BLaER1 (cell line): ENCODE data around the gene CIART.
"Not testable (repeated sequence)": the region's sequence is repeated elsewhere in the genome, so short reads cannot be mapped to it uniquely, and the experiment has no call there.

Experiments
- H3K27ac ChIP-seq: shearing (Covaris generic); formaldehyde crosslinking; 2 replicates; pipeline ENCODE4 v1.8.1; 2022
- H3K27me3 ChIP-seq: shearing (Covaris generic); formaldehyde crosslinking; 2 replicates; pipeline ENCODE4 v1.8.1; 2022
- H3K36me3 ChIP-seq: shearing (Covaris generic); formaldehyde crosslinking; 2 replicates; pipeline ENCODE4 v1.8.1; 2022
- H3K4me1 ChIP-seq: shearing (Covaris generic); formaldehyde crosslinking; 2 replicates; pipeline ENCODE4 v1.8.1; 2022
- H3K4me2 ChIP-seq: shearing (Covaris generic); formaldehyde crosslinking; 2 replicates; pipeline ENCODE4 v1.8.1; 2022
- H3K4me3 ChIP-seq: shearing (Covaris generic); formaldehyde crosslinking; 2 replicates; pipeline ENCODE4 v1.8.1; 2022
- H3K9ac ChIP-seq: shearing (Covaris generic); formaldehyde crosslinking; 2 replicates; pipeline ENCODE4 v1.8.1; 2022
- H3K9me3 ChIP-seq: shearing (Covaris generic); formaldehyde crosslinking; 2 replicates; pipeline ENCODE4 v1.8.1; 2022
- H4K20me1 ChIP-seq: shearing (Covaris generic); formaldehyde crosslinking; 2 replicates; pipeline ENCODE4 v1.8.1; 2022
- Cebpa-rat ChIP-seq: shearing (Covaris generic); IDR thresholded peaks from 2 replicates; pipeline ENCODE4 v1.8.1; 2022

Gene CIART

DNA sequence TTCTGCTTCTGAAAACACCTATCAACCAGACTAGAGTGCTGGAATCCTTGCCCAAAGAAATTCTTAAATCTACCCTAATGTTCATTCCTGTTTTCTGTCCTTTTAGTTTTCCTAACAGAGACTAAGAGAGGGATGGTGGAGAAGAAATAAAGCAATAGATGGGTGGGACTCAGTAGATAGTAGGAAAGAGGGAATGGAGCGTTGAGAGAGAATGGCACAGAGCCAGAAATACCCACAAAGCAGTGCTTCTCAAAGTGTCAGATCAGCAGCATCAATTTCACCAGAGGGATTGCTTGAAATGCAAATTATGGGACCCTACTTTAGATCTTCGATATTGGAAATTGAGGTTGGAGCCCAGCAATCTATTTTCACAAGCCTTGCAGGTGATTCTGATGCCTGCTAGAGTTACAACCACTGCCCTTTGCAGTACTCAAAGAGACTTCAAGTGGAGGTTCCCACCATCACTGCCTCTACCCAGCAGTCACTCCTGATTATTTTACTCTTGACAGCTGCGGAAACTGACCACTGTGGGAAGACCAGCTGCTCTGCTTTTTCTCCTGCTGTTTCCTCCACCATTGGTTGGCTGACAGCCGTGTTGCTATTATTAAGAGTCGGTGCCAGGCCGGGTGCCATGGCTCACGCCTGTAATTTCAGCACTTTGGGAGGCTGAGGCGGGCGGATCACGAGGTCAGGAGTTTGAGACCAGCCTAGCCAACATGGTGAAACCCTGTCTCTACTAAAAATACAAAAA is 27.6 kb downstream of the CIART start:
- no peaks in the 10 kb centered on the region for H3K9me3 ChIP-seq
- H3K4me2 ChIP-seq: no peak overlapping the region
- H3K9ac ChIP-seq: no peak overlapping the region
- H3K4me3 ChIP-seq: no peak overlapping the region
- peaks cover 59% of the 10 kb centered on the region for H3K36me3 ChIP-seq
- 0 out of 2 replicates have a peak, but pooled peaks cover 10% of the 10 kb centered on the region for H4K20me1 ChIP-seq
- no peak for TF ChIP-seq Cebpa-rat
- H3K27me3 ChIP-seq: no peaks in the 10 kb centered on the region
- H3K27ac ChIP-seq: no peak overlapping the region
- no peaks in the 10 kb centered on the region for H3K4me1 ChIP-seq

DNA sequence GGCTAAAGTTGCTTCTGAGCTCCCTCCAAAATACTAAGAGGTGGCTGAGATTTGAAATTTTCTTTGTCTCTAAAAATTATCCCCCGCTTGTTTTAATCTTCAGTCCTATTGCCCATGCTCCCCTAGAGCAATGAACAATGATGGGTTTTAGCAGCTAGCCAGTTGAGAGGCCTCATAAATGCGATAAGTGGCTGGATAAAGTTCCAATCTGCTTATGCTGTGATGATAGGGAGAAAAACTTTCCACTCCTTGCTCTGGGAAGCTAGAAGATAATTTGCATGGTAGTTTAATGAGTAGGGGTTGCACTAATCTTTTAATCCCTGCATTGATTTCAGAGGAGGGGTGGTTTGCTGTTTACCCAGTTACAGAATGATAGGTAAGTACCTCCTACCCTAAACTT is 29.4 kb downstream of the CIART start:
- TF ChIP-seq Cebpa-rat: no peak
- Histone ChIP-seq H3K36me3 (peaks cover 41% of the 10 kb centered on the region), H3K9ac (no peak overlapping the region), H3K27me3 (no peaks in the 10 kb centered on the region), H4K20me1 (no peaks in the 10 kb centered on the region), H3K4me3 (no peak overlapping the region), H3K4me2 (no peak overlapping the region), H3K4me1 (peaks cover 7% of the 10 kb centered on the region; the same call in 1 of the 2 replicates), H3K27ac (no peak overlapping the region), H3K9me3 (no peaks in the 10 kb centered on the region)

DNA sequence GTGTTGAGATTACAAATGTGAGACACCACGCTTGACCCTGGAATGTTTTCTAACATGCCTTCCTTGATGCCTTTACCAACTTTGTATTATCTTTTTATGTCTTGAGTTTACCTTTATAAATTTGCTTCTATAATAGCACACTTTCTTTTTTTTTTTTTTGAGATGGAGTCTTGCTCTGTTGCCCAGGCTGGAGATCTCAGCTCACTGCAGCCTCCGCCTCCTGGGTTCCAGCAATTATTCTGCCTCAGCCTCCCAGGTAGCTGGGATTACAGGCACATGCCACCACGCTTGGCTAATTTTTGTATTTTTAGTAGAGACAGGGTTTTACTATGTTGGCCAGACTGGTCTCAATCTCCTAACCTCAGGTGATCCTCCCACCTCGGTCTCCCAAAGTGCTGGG is 32.3 kb downstream of the CIART start:
- not testable (repeated sequence) for H3K4me3 ChIP-seq, H3K4me1 ChIP-seq, H3K27me3 ChIP-seq, H3K4me2 ChIP-seq, H3K9ac ChIP-seq, H4K20me1 ChIP-seq, H3K9me3 ChIP-seq, H3K27ac ChIP-seq
- H3K36me3 ChIP-seq: peaks cover 11% of the 10 kb centered on the region

DNA sequence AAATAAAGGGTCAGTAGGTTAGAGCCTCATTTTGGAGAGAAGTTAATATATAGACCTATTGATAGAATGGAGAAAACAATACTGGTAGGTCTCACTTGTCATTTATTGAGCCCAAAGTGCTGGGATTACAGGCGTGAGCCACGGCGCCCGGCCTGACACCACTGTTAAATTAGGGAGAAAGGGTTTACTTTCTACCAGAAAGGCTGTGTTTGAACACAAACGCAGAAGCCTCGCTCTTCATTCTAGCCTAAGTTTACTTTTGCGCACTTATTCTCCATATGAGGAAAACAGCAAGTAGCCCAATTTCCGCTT is 38.3 kb downstream of the CIART start:
- Histone ChIP-seq H3K4me2 (peak overlapping the region; percentile 66), H3K9ac (peak overlapping the region; percentile 94; the same call in 1 of the 2 replicates), H3K27me3 (no peaks in the 10 kb centered on the region), H3K4me3 (peak overlapping the region; percentile 84), H3K36me3 (peaks cover 26% of the 10 kb centered on the region), H3K27ac (peak overlapping the region; percentile 93), H3K9me3 (no peaks in the 10 kb centered on the region), H3K4me1 (peaks cover 20% of the 10 kb centered on the region), H4K20me1 (peaks cover 28% of the 10 kb centered on the region; the same call in 1 of the 2 replicates)
- no peak for TF ChIP-seq Cebpa-rat

DNA sequence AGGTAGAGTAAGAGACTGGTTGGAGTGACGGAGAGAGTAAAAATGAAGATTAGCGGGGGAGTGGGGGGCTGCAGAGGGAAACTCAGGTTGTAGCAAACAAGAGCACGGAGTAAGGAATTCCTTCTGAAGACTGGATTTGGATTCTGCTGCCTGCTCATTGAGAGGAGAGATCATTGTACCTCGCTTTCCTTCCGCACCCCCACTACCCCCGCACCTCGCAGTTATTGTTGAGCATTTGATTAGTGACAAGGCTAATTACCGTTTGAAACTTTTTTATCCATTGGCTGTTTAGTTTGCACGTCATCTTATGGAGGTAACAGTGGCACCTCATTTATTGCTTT is 39.4 kb downstream of the CIART start:
- Histone ChIP-seq H3K27me3 (no peaks in the 10 kb centered on the region), H3K36me3 (peaks cover 37% of the 10 kb centered on the region), H3K9ac (peak overlapping the region; percentile 94), H3K4me1 (peaks cover 14% of the 10 kb centered on the region), H3K4me2 (peak overlapping the region; percentile 78), H3K27ac (peak overlapping the region; percentile 93), H3K4me3 (peak overlapping the region; percentile 84), H3K9me3 (no peaks in the 10 kb centered on the region), H4K20me1 (peaks cover 40% of the 10 kb centered on the region)
- no peak for TF ChIP-seq Cebpa-rat

DNA sequence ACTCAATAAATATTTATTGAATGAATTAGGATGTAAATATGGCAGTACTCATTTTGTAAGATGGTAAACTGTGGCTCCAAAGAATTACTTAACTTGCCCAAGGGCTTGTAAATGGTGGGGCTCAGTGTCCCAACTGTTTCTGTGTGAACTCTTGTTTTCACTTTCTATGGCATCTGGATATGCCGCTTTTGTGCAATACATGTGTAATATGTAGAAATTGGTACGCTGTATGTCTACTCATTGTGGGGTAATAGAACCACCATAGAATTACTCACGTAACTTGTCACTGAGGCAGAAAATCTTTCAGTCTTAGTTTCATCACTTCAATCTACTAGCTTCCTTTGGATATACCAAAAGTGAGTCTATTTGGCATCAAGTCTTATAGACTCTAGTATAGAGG is 40.0 kb downstream of the CIART start:
- H3K9me3 ChIP-seq: no peaks in the 10 kb centered on the region
- no peaks in the 10 kb centered on the region for H3K27me3 ChIP-seq
- H4K20me1 ChIP-seq: peaks cover 45% of the 10 kb centered on the region
- TF ChIP-seq Cebpa-rat: no peak
- peaks cover 14% of the 10 kb centered on the region for H3K4me1 ChIP-seq
- H3K4me3 ChIP-seq: peak overlapping the region; percentile 84
- H3K4me2 ChIP-seq: peak overlapping the region; percentile 78
- H3K36me3 ChIP-seq: peaks cover 42% of the 10 kb centered on the region
- H3K9ac ChIP-seq: peak overlapping the region; percentile 94
- H3K27ac ChIP-seq: peak overlapping the region; percentile 93

DNA sequence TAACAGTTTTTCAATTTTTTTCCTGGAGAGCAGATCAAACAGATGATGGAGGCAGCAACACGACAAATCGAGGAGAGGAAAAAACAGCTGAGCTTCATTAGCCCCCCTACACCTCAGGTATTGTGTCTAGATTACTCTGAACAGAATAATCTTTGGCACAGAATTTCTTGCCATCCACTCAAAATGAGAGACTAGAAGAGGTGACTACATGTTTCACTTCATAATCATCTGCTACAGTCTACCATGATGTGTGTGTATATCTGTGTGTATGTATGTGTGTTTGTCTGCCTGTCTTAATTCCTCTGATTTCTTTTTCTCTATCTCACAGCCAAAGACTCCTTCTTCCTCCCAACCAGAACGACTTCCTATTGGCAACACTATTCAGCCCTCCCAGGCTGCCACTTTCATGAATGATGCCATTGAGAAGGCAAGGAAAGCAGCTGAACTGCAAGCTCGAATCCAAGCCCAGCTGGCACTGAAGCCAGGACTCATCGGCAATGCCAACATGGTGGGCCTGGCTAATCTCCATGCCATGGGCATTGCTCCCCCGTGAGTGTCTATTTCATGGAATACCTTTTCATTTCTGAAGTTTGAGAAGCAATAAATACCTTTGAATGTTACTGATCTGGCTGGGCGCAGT is 50.4 kb downstream of the CIART start:
- Histone ChIP-seq H3K36me3 (peaks cover 99% of the 10 kb centered on the region), H3K4me1 (no peaks in the 10 kb centered on the region), H3K9me3 (no peaks in the 10 kb centered on the region), H3K27ac (no peak overlapping the region), H3K9ac (no peak overlapping the region), H3K4me2 (no peak overlapping the region), H4K20me1 (peaks cover 27% of the 10 kb centered on the region), H3K27me3 (no peaks in the 10 kb centered on the region), H3K4me3 (no peak overlapping the region)
- TF ChIP-seq Cebpa-rat: no peak
